PC-9 (cell line): ENCODE results near the gene EMILIN1.

ENCODE experiments used
- EZH2 ChIP-seq: fragments of 200-600 bp; sonication (generic); IDR thresholded peaks from 2 replicates; pipeline ENCODE4 v1.8.0; 2017; ENCODE audit warnings: antibody characterized with exemption, low read depth
- TF ChIP-seq, protein P1 (sequence below): fragments of 200-600 bp; sonication (generic); conservative IDR thresholded peaks from 2 replicates; pipeline ENCODE4 v1.6.1; 2017; ENCODE audit warnings: mixed run types, antibody characterized with exemption, mild to moderate bottlenecking, moderate library complexity

DNA sequence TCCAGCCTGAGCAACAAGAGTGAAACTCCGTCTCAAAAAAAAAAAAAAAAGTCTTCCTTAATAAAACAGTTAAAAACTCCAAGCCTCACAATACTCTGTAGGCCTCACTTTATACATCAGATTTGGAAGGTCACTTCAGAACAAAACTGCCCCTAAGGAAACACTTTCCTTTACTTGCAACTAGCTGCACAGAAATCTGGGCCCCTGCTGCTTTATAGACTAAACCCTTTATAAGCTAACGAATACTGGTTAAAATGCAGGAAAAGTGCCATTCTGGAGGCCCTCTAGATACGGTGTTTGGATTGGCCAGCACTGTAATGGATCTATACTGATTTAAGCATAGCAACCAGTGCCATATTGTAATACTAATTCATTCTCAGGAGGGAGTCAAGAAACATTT is 46.7 kb downstream of the EMILIN1 start:
- TF ChIP-seq, protein P1, sequence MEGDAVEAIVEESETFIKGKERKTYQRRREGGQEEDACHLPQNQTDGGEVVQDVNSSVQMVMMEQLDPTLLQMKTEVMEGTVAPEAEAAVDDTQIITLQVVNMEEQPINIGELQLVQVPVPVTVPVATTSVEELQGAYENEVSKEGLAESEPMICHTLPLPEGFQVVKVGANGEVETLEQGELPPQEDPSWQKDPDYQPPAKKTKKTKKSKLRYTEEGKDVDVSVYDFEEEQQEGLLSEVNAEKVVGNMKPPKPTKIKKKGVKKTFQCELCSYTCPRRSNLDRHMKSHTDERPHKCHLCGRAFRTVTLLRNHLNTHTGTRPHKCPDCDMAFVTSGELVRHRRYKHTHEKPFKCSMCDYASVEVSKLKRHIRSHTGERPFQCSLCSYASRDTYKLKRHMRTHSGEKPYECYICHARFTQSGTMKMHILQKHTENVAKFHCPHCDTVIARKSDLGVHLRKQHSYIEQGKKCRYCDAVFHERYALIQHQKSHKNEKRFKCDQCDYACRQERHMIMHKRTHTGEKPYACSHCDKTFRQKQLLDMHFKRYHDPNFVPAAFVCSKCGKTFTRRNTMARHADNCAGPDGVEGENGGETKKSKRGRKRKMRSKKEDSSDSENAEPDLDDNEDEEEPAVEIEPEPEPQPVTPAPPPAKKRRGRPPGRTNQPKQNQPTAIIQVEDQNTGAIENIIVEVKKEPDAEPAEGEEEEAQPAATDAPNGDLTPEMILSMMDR: no peak
- no peak for TF ChIP-seq EZH2
